Measurements from ENCODE around the gene SCUBE2.

Gene SCUBE2

DNA sequence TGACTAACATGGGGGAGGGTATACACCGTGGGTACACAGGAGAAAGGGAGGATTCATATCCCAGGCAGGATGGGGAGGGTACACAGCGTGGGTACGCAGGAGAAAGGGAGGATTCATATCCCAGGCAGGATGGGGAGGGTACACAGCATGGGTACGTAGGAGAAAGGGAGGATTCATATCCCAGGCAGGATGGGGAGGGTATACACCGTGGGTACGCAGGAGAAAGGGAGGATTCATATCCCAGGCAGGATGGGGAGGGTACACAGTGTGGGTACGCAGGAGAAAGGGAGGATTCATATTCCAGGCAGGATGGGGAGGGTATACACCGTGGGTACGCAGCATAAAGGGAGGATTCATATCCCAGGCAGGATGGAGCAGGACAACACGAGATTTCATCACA lies 51.0 kb downstream of the SCUBE2 start:
- DNase-seq (ENCODE audit: extremely low spot score) = no peak
- ChIA-PET CTCF (interaction anchor here (1.7 kb wide), 1 partner anchor 13 kb away, joined by 4 read pairs; no protein-coding TSS in a partner anchor), POLR2A (no interaction called here)
- TF ChIP-seq CTCF (IDR thresholded peaks at IDR 0.05; ENCODE audit: control extremely low read depth, extremely low read depth, low read depth, missing control alignments) = no peak

GRCh38 chr11:9039863-9040262 lies 51.5 kb downstream of the SCUBE2 start:
- no peak for TF ChIP-seq CTCF (IDR thresholded peaks at IDR 0.05; ENCODE audit: control extremely low read depth, extremely low read depth, low read depth, missing control alignments)
- no peak for DNase-seq (ENCODE audit: extremely low spot score)
- ChIA-PET CTCF (interaction anchor here (1.4 to 13.4 kb wide), 3 partner anchors 12 to 98 kb away, joined by 4 to 137 read pairs (median 5); no protein-coding TSS in a partner anchor), POLR2A (no interaction called here)

DNA sequence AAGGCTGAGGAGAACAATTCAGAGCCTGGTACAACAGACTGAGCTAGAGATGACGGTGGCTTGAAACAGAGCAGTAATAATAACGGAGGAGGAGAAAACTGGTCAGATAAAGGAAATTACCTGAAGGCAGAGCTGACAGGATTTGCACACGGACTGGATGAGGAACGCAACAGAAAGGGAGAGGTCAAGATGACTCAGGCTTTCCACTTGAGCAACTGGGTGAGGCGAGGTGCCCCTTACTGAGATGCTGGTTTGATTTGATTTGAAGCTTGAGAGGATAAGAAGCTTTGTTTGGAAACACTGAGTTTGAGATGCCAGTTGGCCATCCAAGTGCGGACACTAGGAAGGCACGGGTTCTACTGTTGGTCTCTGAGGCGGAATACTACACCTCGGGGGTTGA lies 52.2 kb downstream of the SCUBE2 start:
- peak; percentile 39 for DNase-seq (ENCODE audit: extremely low spot score)
- ChIA-PET CTCF (interaction anchor here (1.4 to 13.4 kb wide), 4 partner anchors 12 to 98 kb away, joined by 4 to 137 read pairs (median 6); no protein-coding TSS in a partner anchor), POLR2A (no interaction called here)
- no peak for TF ChIP-seq CTCF (IDR thresholded peaks at IDR 0.05; ENCODE audit: control extremely low read depth, extremely low read depth, low read depth, missing control alignments)

- ChIA-PET CTCF (interaction anchor here (1.4 to 13.4 kb wide), 5 partner anchors 11 to 99 kb away, joined by 4 to 137 read pairs (median 5); no protein-coding TSS in a partner anchor), POLR2A (no interaction called here)
- no peak for TF ChIP-seq CTCF (IDR thresholded peaks at IDR 0.05; ENCODE audit: control extremely low read depth, extremely low read depth, low read depth, missing control alignments)
Measured at GRCh38 chr11:9038541-9038940, 52.9 kb downstream of the SCUBE2 start.

GRCh38 chr11:9037963-9038362 lies 53.4 kb downstream of the SCUBE2 start:
- no peak for TF ChIP-seq CTCF (IDR thresholded peaks at IDR 0.05; ENCODE audit: control extremely low read depth, extremely low read depth, low read depth, missing control alignments)
- DNase-seq (ENCODE audit: extremely low spot score) = no peak
- ChIA-PET CTCF (interaction anchor here (1.3 to 13.4 kb wide), 6 partner anchors 9 to 100 kb away, joined by 3 to 137 read pairs (median 4); no protein-coding TSS in a partner anchor), POLR2A (no interaction called here)

More at GRCh38 chr11:9038541-9038940, 52.9 kb downstream of the SCUBE2 start:
- no peak for DNase-seq (ENCODE audit: extremely low spot score)

DNA sequence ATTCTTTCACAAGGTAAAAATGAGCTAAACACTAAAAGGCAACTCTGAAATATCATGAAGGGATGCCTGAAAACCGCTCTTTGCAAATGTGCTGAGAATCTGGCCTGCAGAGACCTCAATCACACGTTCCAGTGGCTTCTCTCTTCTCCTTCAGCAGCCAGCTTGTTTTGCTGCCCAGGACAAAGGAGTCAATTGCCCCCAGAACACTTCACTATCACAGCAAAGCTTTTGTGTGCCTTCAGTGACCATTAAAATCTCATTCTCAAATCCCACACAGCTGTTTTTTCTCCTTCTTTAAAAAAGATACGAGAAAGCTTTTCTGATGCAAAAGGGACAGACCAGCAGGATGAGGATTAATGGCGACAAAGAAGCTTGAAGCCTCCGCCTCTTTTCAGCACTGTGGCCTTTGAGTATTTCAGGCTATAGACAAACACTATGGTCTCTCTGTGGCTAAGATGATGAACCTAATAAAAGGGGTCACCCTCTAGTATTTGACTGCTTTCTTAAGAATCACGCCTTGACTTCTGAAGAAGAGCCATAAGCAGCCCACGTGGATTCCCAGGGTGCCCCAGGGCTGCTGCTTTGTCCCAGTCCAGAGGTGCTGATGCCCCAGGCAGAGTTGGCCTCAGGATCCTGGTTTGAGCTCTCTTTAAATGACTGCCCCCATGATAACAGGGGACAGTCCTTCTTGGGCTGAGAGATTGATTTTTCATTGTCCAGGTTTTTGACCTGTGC lies 54.2 kb downstream of the SCUBE2 start:
- ChIA-PET CTCF (interaction anchor here (0.6 to 13.4 kb wide), 7 partner anchors 9 to 100 kb away, joined by 3 to 137 read pairs (median 4); no protein-coding TSS in a partner anchor), POLR2A (no interaction called here)
- DNase-seq (ENCODE audit: extremely low spot score) = no peak
- TF ChIP-seq CTCF (IDR thresholded peaks at IDR 0.05; ENCODE audit: control extremely low read depth, extremely low read depth, low read depth, missing control alignments) = no peak
